ENCODE results near the gene ABTB1. TPM values are rescaled to one million over a fixed set of nuclear protein-coding genes. Genes with fewer than 3 reads are reported as not detected.

ABTB1 gene
- 1 to 10 TPM; 9.7 to 9.8 TPM for total RNA-seq
- polyA plus RNA-seq = 10 to 100 TPM; 12.1 to 14.1 TPM

- H3K27me3 ChIP-seq (ENCODE audit: control insufficient read depth in 4 of 4, insufficient read depth in 4 of 4, low read length in 3 of 4) = no peaks in the 10 kb centered on the region
- peak within 1 kb of the TSS; percentile 57 to 63 for H3K27ac ChIP-seq (ENCODE audit: low read depth in 1 of 2, low read length in 2 of 2)
- peak within 1 kb of the TSS; percentile 74 to 95 (median 86) for H3K4me3 ChIP-seq (ENCODE audit: low read depth in 1 of 3, low read length in 3 of 3)
- peak; percentile 90 for DNase-seq (ENCODE audit: low spot score)
- peak within 1 kb of the TSS; percentile 30 to 64 for H3K9ac ChIP-seq (ENCODE audit: low read depth in 1 of 2, low read length in 2 of 2)
- TF ChIP-seq, protein P1, sequence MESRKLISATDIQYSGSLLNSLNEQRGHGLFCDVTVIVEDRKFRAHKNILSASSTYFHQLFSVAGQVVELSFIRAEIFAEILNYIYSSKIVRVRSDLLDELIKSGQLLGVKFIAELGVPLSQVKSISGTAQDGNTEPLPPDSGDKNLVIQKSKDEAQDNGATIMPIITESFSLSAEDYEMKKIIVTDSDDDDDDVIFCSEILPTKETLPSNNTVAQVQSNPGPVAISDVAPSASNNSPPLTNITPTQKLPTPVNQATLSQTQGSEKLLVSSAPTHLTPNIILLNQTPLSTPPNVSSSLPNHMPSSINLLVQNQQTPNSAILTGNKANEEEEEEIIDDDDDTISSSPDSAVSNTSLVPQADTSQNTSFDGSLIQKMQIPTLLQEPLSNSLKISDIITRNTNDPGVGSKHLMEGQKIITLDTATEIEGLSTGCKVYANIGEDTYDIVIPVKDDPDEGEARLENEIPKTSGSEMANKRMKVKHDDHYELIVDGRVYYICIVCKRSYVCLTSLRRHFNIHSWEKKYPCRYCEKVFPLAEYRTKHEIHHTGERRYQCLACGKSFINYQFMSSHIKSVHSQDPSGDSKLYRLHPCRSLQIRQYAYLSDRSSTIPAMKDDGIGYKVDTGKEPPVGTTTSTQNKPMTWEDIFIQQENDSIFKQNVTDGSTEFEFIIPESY (IDR thresholded peaks at IDR 0.05) = no peak
- TF ChIP-seq RAD21 (IDR thresholded peaks at IDR 0.05) (no peak), FOXA2 (IDR thresholded peaks at IDR 0.05) (no peak), SP1 (IDR thresholded peaks at IDR 0.05) (no peak), HNF4A (conservative IDR thresholded peaks at IDR 0.05) (no peak), ATF3 (IDR thresholded peaks at IDR 0.05) (no peak), FOXA1 (IDR thresholded peaks at IDR 0.05) (no peak), HNF4G (IDR thresholded peaks at IDR 0.05) (no peak), RXRA (IDR thresholded peaks at IDR 0.05) (no peak), EGR1 (IDR thresholded peaks at IDR 0.05; ENCODE audit: low read depth in 2 of 2) (no peak), TAF1 (conservative IDR thresholded peaks at IDR 0.05) (no peak)
- TF ChIP-seq, protein P2, sequence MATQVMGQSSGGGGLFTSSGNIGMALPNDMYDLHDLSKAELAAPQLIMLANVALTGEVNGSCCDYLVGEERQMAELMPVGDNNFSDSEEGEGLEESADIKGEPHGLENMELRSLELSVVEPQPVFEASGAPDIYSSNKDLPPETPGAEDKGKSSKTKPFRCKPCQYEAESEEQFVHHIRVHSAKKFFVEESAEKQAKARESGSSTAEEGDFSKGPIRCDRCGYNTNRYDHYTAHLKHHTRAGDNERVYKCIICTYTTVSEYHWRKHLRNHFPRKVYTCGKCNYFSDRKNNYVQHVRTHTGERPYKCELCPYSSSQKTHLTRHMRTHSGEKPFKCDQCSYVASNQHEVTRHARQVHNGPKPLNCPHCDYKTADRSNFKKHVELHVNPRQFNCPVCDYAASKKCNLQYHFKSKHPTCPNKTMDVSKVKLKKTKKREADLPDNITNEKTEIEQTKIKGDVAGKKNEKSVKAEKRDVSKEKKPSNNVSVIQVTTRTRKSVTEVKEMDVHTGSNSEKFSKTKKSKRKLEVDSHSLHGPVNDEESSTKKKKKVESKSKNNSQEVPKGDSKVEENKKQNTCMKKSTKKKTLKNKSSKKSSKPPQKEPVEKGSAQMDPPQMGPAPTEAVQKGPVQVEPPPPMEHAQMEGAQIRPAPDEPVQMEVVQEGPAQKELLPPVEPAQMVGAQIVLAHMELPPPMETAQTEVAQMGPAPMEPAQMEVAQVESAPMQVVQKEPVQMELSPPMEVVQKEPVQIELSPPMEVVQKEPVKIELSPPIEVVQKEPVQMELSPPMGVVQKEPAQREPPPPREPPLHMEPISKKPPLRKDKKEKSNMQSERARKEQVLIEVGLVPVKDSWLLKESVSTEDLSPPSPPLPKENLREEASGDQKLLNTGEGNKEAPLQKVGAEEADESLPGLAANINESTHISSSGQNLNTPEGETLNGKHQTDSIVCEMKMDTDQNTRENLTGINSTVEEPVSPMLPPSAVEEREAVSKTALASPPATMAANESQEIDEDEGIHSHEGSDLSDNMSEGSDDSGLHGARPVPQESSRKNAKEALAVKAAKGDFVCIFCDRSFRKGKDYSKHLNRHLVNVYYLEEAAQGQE (IDR thresholded peaks at IDR 0.05) = no peak
- no peaks in the 10 kb centered on the region for H3K9me3 ChIP-seq (ENCODE audit: control insufficient read depth in 4 of 4, low read length in 3 of 4)
- H3K36me3 ChIP-seq (ENCODE audit: control insufficient read depth in 4 of 4, insufficient read depth in 3 of 4, low read depth in 1 of 4, low read length in 3 of 4) = peaks cover 0 to 10% (median 4%) of the 10 kb centered on the region in 4 donors
- H3K4me1 ChIP-seq (ENCODE audit: control insufficient read depth in 4 of 4, insufficient read depth in 4 of 4, low read length in 3 of 4) = peaks cover 5 to 14% (median 8%) of the 10 kb centered on the region in 4 donors
- WGBS = 2% methylated on average over 102 of the region's 102 CpGs
These were observed at the start of gene ABTB1 for GRCh38 chr3:127672429-127673190. Gene ABTB1 (plus strand): TSS chr3:127672952. CDS start chr3:127673026, 74 bp downstream.

- WGBS = 95% methylated on average over 5 of the region's 5 CpGs
- Histone ChIP-seq H3K27ac (ENCODE audit: low read depth in 1 of 2, low read length in 2 of 2) (no peak overlapping the region), H3K36me3 (ENCODE audit: control insufficient read depth in 4 of 4, insufficient read depth in 3 of 4, low read depth in 1 of 4, low read length in 3 of 4) (peaks cover 0 to 8% (median 4%) of the 10 kb centered on the region in 4 donors), H3K4me1 (ENCODE audit: control insufficient read depth in 4 of 4, insufficient read depth in 4 of 4, low read length in 3 of 4) (peaks cover 0 to 4% (median 0%) of the 10 kb centered on the region in 4 donors), H3K27me3 (ENCODE audit: control insufficient read depth in 4 of 4, insufficient read depth in 4 of 4, low read length in 3 of 4) (no peaks in the 10 kb centered on the region), H3K4me3 (ENCODE audit: low read depth in 1 of 3, low read length in 3 of 3) (no peak overlapping the region), H3K9ac (ENCODE audit: low read depth in 1 of 2, low read length in 2 of 2) (no peak overlapping the region), H3K9me3 (ENCODE audit: control insufficient read depth in 4 of 4, low read length in 3 of 4) (no peaks in the 10 kb centered on the region)
- DNase-seq (ENCODE audit: low spot score) = no peak
- TF ChIP-seq, protein P1 (IDR thresholded peaks at IDR 0.05) = no peak
- TF ChIP-seq JUND (IDR thresholded peaks at IDR 0.05) (no peak), NR2F2 (IDR thresholded peaks at IDR 0.05) (no peak), GABPA (IDR thresholded peaks at IDR 0.05 in 1 of 2, conservative IDR thresholded peaks at IDR 0.05 in 1 of 2) (no peak), EGR1 (IDR thresholded peaks at IDR 0.05; ENCODE audit: low read depth in 2 of 2) (no peak)
- TF ChIP-seq, protein P2 (IDR thresholded peaks at IDR 0.05) = no peak
- TF ChIP-seq, protein P3, sequence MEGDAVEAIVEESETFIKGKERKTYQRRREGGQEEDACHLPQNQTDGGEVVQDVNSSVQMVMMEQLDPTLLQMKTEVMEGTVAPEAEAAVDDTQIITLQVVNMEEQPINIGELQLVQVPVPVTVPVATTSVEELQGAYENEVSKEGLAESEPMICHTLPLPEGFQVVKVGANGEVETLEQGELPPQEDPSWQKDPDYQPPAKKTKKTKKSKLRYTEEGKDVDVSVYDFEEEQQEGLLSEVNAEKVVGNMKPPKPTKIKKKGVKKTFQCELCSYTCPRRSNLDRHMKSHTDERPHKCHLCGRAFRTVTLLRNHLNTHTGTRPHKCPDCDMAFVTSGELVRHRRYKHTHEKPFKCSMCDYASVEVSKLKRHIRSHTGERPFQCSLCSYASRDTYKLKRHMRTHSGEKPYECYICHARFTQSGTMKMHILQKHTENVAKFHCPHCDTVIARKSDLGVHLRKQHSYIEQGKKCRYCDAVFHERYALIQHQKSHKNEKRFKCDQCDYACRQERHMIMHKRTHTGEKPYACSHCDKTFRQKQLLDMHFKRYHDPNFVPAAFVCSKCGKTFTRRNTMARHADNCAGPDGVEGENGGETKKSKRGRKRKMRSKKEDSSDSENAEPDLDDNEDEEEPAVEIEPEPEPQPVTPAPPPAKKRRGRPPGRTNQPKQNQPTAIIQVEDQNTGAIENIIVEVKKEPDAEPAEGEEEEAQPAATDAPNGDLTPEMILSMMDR (IDR thresholded peaks at IDR 0.05; ENCODE audit: low read depth, low read length, missing input control) = no peak
These were observed 48.7 kb upstream of the ABTB1 start for GRCh38 chr3:127624063-127624462.

Measured in liver (tissue), 9 donors.